Activated CD4-positive, alpha-beta T cell treated with anti-CD3 and anti-CD28 coated beads, Interleukin-2, amount 50 U/mL, for 4 hours (primary cell): Measurements from ENCODE around the gene OPHN1.

ENCODE experiments used
- DNase-seq, 2 experiments: peaks; one replicate each; pipeline ENCODE4 v3.0.0-alpha.2; 2020

Gene OPHN1

GRCh38 chrX:68238568-68238967 is 194.7 kb downstream of the OPHN1 start:
- DNase-seq, result no peak

DNA sequence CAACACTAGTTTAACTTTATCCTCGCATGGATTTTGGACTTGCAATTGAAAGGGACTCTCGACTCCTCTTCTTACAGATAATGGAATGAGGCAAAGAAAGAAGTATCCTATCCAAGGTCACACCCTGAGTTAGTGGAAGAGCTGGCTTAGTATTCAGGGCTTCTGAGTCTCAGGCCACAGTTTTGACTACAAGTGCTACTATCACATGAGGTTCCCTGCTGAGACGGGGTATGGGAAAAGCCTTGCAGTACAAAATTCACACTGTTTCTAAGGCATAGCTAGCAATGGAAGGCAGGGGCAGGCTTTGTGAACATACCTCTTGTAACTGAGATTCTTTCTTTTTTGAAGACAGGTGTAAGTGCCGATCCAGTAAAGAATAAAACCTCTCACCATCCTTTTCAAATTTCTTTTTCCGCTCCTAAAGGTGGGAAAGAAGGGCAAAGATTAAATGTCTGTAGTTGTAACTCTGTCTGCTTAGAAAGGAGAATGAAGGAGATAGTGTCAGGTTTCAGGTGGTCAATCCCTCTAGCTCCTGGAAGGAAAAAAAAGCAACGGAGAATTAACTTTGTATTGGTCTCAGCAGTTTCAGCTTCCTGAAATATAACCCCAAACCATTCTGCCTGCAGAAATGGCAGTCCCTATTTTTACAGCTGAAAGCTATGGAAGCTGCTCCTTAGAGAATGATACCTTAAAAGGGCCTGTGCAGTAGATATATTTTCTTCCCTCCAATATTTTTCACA is 199.0 kb downstream of the OPHN1 start:
- DNase-seq, result no peak

DNA sequence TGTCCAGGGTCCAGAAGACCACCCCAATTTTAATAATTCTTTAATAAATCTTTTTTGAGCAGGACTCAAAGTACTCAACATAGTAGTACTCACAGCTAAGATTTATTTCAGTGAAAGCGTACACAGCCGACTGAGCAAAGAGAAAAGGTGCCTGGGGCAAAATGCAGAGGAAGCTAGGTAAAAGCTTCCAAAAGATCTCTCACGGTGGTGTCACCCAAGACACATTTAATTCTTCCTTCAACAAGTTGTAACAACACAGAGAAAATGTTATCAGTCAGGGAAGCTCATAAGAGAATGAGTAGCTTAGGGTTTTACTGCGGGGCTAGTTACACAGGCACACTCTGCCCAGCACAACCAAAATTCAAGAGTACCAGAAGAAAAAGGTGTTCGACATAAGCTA is 201.1 kb downstream of the OPHN1 start:
- no peak for DNase-seq

GRCh38 chrX:68209008-68209407 is 224.3 kb downstream of the OPHN1 start:
- no peak for DNase-seq

- DNase-seq, result no peak
Measured at GRCh38 chrX:68204521-68205038, 228.7 kb downstream of the OPHN1 start.

- no peak for DNase-seq
Measured at GRCh38 chrX:68203646-68204045, 229.6 kb downstream of the OPHN1 start.

- DNase-seq, result no peak
Measured at GRCh38 chrX:68203211-68203610, 230.1 kb downstream of the OPHN1 start.

DNA sequence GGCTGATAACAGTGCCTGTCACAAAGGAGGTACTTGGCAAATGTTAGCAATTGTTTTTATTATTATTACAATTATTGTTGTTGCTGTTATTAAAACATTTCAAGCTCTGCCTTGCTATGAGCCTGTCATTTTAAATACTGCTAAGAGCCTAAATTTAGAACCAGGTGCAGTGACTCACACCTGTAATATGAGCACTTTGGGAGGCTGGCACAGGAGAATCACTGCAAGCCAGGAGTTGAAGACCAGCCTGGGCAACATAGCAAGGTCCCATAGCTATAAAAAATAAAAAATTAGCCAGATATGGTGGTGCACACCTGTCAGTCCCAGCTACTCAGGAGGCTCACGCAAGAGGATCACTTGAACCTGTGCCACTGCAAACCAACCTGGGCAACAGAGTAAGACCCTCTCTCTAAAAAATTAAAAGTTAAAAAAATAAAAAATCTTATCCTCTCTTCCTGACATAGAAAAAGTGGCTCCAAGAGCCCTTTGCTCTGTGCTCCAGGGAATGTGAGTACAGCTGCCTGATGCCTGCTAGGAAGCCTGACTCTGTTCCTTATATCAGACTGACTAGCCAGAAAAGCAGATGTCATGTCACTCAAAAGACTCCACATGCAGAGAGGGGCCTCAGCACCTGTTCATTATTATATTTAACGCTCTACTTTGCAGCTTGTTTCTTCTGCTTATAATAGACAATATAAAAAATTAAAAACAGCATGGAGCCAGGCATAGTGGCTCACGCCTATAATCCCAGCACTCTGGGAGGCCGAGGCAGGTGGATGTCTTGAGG is 234.0 kb downstream of the OPHN1 start:
- DNase-seq, result no peak

DNA sequence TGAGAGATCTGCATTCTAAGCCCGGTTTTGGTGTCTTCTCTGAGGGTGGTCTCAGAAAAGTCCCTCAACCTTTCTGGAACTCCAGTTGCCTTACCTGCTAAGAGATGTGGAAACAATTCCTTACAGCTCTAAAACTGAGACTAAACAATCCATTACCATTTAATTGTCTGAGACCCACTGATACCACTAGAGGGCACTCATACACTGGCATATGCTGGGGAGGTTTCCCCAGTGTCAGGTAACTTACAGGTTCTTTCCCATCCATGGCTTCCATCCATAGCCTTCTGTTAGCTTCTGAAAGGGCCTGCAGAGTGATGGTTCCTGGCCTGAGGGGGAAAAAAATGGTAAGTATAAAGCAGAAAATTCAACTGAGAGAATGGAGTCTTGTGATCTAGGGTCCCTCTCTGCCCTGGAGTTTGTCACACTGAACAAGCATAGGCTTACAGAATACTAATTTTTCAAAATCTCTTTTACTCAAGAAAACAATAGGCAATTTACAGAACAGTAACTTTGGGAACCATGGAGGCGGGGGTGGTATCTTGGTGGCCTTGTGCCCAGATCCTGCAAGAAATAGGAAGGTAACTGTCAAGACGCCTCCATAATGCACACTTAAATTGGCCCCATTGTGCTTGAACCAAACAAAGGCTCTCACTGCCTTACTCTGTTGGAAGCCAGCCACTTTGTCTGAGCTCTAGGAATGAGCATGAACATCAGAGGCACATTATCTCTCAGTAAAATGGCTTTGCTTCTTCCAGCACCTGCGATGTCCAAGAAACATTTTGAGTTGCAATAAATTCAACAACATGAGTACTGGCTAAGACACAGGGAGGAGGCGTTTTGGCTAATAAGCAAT is 236.1 kb downstream of the OPHN1 start:
- DNase-seq, result no peak

DNA sequence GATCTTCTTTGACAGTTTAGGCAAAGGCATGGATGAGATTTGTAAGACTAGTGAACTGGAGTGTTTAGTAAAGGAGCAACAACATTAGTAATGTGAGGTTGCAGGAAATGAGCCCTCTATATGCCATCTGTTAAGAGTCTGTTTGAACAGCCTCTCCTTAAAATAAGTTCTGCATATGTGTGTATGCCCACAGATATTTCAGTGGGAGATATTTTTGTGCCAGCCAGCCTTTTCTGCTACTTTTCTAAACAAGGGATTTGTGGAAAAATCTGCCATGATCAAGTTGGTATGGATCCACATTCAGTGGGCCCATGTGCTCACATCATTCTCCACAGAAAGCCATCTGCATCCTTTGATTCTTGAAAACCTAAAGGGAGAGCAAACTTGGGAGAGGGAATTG is 237.7 kb downstream of the OPHN1 start:
- DNase-seq, result no peak

GRCh38 chrX:68193786-68194185 is 239.5 kb downstream of the OPHN1 start:
- DNase-seq, result no peak

GRCh38 chrX:68193234-68193633 is 240.1 kb downstream of the OPHN1 start:
- DNase-seq, result no peak

DNA sequence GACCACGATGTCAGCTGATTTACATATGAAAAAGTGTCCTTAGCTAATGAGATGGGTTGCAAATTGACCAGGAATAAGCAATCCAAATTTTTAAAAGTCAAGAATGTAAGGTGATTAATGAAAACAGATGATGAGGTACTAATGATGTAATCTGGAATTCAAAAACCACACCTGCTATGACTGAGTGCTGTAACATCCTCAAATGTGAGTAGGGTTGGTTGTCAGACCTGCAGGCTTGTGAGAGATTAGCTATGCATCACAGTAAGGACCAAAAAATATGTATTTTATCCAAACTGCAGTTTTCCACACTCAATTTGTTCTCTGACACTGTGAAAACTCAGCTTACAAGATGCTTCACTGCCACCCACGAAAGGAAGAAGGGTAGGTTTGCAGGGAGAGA is 242.5 kb downstream of the OPHN1 start:
- no peak for DNase-seq

- no peak for DNase-seq
Measured at GRCh38 chrX:68186552-68187262, 246.6 kb downstream of the OPHN1 start.

GRCh38 chrX:68185161-68185560 is 248.1 kb downstream of the OPHN1 start:
- no peak for DNase-seq

- no peak for DNase-seq
Measured at GRCh38 chrX:68183612-68184214, 249.6 kb downstream of the OPHN1 start.

- DNase-seq, result no peak
Measured at GRCh38 chrX:68180579-68180978, 252.7 kb downstream of the OPHN1 start.

DNA sequence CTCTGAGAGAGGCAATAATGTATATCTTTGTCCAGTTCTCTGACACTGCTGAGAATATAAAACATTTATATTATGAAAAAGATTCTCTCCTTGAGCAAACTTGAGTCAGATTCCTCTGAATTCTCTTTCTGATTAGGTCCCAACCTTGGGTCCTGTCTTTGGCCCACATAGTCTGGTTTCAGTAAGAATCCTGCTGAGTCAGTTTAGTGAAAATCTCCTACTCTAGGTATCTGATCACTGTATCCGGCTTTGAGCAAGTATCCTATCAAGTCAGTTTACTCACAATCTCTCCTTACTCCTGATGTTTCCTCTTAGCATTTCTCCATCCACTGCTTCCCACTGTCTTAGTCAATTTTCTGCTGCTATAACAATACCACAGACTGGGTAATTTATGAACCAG is 253.9 kb downstream of the OPHN1 start:
- DNase-seq, result no peak

DNA sequence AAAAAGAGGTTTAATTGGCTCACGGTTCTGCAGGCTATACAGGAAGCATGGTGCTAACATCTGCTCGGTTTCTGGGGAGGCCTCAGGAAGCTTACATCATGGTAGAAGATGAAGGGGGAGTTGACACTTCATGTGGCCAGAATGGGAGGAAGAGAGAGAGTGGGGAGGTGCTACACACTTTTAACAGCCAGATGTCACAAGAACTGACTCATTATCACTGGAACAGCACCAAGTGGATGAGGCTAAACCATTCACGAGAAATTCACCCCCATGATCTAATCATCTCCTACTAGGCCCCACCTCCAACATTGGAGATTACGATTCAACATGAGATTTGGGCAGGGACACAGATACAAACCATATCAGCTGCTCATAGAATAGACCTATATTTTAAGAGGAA is 255.8 kb downstream of the OPHN1 start:
- no peak for DNase-seq

DNA sequence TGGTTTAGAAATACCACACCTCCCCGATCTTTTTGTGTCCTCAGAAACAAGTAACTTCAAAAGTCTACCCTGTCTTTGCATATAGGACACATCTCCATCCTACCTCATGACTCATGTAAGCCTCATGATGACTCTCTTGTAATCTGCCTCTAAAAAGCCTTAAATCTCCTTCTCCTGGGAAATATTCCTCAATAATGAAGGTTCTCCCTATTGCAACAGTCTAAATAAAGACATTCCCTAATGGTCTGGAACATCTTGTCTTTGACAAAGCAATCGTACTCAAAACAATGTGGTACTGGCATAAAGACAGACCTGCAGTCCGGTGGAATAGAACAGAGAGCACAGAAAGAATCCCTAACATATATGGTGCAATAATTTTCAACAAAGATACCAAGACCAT is 257.7 kb downstream of the OPHN1 start:
- no peak for DNase-seq

DNA sequence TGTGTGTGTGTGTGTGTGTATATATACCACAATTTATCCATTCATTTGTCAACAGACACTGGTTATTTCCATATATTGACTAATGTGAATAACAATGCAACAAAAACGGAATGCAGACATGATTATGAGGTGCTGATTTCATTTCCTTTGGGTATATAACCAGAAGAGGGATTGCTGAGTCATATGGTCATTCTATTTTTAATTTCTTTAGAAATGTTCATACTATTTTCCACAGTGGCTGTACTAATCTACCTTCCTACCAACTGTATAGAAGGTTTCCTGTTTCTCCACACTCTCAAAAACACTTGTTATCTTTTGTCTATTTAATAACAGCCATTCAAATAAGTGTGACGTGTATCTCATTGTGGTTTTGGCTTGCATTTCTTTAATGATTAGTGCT is 269.9 kb downstream of the OPHN1 start:
- DNase-seq, result no peak

DNA sequence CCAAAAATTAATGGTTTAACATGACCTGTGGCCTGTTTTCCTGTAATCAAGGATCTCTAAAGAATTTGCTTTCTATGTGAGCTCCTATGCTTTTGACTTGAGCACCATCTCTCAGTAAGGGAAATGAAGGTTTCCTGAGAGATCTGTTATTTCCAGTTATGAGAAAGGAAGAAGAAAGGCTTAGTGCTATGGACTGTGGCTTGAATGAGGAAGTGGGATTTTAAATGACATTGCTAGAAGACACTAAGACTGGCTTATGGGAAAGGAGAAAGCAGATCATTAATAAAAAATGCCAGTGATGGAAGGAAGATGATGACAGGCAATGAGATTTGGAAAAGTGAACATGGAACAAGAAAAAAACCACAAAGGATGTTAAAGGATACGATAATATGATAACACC is 285.4 kb downstream of the OPHN1 start:
- DNase-seq, result no peak
